ENCODE results near the gene TAX1BP3.
"Not testable (repeated sequence)": the region's sequence is repeated elsewhere in the genome, so short reads cannot be mapped to it uniquely, and the experiment has no call there.

Gene TAX1BP3, protein sequence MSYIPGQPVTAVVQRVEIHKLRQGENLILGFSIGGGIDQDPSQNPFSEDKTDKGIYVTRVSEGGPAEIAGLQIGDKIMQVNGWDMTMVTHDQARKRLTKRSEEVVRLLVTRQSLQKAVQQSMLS

DNA sequence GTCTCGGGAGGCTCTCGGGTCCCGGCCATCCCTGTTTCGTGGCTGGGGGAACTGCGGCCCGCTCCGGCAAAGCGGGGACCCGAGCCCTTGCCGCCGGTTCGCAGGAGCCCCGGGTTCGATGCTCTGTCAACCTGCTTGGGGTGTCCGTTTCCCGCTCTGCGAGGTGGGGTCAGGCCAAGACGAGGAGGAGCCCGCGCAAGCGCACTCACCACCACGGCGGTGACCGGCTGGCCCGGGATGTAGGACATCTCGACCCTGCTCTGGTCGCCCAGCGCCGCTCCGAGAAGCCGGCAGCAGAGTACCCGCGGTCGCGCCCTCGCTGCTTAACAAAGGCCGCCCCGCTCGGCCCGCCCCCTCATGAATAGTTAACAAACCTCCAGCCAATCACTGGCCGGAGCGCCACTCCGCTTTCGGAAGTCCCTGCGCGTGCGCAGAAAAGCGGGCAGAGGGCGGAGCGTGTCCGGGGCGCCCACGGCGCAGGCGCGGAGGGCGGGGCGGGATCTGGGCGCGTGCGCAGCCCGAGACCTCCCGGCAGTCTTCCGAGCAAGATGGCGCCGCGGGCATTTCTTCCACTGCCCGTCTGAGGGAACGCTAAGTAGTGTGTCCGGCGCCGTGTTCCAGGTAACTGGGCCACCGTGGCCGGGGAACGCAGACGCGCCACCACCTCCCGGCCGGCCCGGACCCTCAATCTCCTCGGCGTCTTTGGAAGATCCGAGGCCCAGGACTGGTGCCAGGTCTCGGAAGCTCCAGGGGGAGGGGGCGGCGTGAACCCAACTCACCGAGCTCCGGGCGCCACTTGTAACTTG lies at the start of gene TAX1BP3, which contains the start of gene EMC6:
Gene TAX1BP3, minus strand, starts transcription at position 300 of the 806 bp plus-strand sequence. Its CDS starts 52 bp downstream, at position 248.
Gene EMC6, plus strand, starts transcription at position 534 of the 806 bp plus-strand sequence. CDS start 335 bp downstream, outside the sequence.
- DNase-seq (ENCODE audit: low read depth), result peak; percentile 99

DNA sequence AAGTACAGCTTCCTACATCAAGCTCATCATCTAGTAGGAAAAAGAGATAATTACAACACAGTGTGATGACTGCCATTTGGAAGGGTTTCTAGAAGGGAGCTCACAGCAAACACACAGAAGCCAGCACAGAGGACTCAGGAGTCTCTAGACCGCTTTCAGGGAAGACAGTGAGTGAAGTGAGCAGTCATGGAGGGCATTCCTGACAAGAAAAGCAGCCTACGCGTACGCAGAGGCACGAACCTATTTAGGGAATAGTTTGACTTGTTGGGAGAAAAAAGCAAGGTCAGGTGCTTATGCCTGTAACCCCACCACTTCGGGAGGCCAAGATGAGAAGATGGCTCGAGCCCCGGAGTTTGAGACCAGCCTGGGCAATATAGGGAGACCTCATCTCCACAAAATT lies 46.9 kb upstream of the TAX1BP3 start:
- no peak for DNase-seq (ENCODE audit: low read depth)

- DNase-seq (ENCODE audit: low read depth), result no peak
Measured at GRCh38 chr17:3712811-3713463, 44.6 kb upstream of the TAX1BP3 start.

DNA sequence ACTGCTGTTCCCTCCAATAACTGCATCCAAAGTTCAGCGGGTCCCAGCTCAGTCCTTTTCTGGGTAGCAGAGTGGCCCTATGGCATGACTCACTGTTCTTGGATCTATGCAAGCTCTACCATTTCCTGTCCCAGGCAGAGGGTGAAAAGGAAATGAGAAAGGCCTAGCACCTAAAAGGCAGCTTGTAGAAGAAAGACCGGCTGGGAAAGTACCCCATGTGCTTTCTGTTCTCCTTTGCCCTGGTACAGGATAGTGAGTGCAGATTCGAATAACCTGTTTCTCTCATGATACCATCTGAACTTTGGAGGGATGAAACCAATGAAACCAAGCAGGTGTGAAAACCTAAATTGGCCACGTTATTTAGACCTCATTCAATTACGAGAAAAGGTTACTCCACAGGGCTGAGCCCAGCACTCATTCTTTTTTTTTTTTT lies 42.6 kb upstream of the TAX1BP3 start:
- DNase-seq (ENCODE audit: low read depth), result peak; percentile 79

DNA sequence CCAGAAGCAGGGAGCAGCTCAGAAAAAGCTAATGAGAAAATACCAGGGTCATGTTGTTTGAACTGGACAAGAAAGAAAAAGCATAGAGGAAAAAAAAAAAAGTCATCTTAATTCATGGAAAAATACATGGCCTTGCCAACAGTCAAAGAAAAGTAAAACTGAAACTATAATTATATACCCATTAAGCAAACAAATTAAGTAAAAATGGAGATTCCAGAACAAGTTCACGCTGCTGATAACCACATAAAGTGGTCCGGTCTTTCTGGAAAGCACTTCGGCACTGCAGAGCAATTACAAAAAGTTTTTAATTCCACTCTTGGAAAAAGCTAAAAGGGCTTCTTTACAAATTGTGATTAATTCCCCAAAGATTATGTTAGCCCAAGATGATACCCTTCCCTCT lies 40.0 kb upstream of the TAX1BP3 start:
- no peak for DNase-seq (ENCODE audit: low read depth)

DNA sequence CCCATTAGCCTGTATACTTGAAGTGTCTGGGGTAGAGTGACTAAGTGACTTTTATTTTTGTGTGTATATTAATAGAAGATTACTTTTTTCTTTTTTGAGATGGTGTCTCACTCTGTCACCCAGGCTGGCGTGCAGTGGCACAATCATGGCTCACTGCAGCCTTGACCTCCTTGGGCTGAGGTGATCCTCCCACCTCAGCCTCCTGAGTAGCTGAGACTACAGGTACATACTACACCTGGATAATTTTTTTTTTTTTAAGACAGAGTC lies 37.3 kb upstream of the TAX1BP3 start:
- DNase-seq (ENCODE audit: low read depth), result not testable (repeated sequence)

DNA sequence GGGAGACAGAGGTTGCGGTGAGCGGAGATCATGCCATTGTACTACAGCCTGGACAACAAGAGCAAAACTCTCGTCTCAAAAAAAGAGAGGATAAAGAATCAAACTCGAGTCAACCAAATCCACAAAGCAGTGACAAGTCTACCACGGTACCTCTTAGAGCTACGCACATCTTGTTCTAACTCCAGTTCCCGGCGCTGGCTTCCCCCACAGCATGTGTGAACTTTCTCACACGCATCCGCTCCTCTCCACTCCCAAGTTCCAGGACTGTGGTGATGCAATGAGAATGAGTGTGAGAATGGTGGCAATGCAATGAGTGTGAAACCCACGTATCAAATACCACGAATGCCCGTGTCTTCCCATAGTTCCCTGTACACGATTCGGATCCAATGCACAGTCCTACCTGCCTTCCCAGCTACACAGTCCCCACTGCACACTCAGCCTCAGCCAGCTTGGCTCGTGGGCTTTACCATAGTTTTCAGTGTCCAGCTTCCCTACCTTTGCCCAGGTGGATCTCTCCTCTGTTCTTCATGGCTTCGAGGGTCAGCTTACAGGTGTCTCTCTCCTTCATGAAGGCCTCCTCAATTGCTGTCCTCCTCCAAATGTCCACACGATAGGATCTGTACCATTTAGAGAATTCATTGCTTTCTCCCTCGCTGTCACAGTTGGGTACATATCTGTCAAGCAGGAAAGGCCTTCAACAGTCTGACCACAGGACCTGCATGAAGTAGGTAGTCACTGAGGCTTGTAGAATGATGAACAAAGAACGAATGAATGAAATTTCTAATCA lies 36.7 kb upstream of the TAX1BP3 start:
- no peak for DNase-seq (ENCODE audit: low read depth)

DNA sequence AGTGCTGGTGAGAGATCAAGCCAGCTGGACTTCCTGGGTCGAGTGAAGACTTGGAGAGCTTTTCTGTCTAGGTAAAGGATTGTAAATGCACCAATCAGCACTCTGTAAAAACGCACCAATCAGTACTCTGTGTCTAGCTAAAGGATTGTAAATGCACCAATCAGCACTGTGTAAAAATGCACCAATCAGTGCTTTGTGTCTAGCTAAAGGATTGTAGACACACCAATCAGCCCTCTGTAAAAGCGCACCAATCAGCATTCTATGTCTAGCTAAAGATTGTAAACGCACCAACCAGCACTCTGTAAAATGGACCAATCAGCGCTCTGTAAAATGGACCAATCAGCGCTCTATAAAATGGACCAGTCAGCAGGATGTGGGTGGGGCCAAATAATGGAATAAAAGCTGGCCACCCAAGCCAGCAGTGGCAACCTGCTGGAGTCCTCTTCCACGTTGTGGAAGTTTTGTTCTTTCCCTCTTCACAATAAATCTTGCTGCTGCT lies 33.7 kb upstream of the TAX1BP3 start:
- DNase-seq (ENCODE audit: low read depth), result not testable (repeated sequence)

GRCh38 chr17:3699951-3700350 lies 31.6 kb upstream of the TAX1BP3 start:
- no peak for DNase-seq (ENCODE audit: low read depth)

DNA sequence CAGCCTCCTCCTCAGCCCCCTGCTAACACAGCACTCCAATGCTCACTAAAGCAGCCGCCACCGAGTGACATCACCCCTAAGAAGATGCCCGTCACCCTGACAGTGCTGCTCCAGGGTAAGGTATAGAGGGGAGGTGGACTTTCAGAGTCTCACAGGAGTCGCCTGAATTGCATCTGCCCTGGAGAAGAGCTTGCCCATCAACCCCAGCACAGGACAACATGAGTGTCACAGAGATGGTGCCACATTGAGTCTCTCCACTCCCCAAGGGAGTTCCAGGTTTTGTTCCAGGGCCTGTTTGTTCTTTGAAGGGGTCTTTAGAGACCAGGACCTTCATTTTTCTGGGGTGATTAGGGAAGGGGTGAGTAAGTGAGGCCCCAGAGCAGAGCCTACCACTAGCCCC lies 29.8 kb upstream of the TAX1BP3 start:
- no peak for DNase-seq (ENCODE audit: low read depth)

GRCh38 chr17:3697103-3697476 lies 28.7 kb upstream of the TAX1BP3 start:
- DNase-seq (ENCODE audit: low read depth), result no peak

GRCh38 chr17:3695723-3696411 lies 27.5 kb upstream of the TAX1BP3 start, which contains the start of gene P2RX5:
P2RX5 (minus strand) TSS chr17:3696155; CDS start chr17:3696005, 150 bp downstream.
- DNase-seq (ENCODE audit: low read depth), result peak; percentile 30

DNA sequence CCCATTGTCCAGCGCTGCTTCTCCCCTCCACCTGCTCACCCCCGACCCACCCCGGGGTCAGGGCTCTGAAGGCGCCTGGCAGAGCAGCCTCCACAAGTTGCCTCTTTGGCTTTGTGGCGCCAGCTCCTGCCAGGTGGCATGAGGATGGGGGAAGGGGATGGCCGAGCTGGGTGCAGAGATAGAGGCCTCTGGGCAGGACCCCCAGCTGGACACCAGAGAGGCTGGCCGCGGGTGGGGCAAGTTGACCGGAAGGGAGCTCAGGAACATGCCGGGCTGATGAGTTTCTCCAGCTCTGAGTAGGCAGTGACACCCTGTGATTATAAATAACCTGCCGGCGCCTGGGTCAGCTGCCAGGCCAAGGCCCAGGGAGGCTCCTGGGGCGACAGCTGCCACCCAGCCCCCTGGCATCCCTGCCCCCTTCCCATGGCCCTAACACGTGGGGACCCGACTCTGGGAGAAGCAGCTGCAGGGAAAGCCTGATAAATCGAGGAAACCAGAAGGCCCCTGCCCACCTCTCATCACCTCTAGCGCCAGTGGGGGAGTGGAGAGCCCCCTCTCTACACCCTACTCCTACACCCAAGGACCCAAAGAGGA lies 26.8 kb upstream of the TAX1BP3 start:
- DNase-seq (ENCODE audit: low read depth), result peak; percentile 62

DNA sequence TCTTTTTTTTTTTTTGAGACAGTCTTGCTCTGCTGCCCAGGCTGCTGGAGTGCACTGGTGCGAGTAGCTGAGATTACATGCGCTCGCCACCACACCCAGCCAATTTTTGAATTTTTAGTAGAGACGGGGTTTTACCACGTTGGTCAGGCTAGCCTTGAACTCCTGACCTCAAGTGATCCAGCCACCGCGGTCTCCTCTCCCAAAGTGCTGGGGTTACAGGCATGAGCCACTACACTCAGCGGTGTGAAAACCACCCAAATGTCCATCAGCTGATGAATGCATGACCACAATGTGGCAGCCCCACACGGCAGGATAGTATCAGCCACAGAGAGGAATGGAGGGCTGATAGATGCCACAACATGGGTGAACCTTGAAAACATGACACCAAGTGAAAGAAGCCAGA lies 25.5 kb upstream of the TAX1BP3 start:
- DNase-seq (ENCODE audit: low read depth), result no peak

- DNase-seq (ENCODE audit: low read depth), result no peak
Measured at GRCh38 chr17:3693141-3693540, 24.8 kb upstream of the TAX1BP3 start.

DNA sequence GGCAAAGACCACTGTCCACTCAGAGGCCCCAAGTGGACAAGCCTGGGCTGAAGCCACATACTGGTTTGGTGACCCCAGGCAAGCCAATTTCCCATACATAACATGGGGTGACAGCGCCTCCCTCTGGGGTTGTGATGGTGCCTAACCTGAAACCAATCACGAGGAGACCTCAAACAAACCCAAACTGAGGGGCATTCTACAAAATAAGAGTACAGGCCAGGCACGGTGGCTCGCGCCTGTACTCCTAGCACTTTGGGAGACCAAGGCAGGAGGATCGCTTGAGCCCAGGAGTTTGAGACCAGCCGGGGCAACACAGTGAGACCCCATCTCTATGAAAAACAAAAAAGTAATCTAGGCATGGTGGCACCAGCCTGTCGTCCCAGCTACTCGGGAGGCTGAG lies 24.0 kb upstream of the TAX1BP3 start:
- DNase-seq (ENCODE audit: low read depth), result no peak

DNA sequence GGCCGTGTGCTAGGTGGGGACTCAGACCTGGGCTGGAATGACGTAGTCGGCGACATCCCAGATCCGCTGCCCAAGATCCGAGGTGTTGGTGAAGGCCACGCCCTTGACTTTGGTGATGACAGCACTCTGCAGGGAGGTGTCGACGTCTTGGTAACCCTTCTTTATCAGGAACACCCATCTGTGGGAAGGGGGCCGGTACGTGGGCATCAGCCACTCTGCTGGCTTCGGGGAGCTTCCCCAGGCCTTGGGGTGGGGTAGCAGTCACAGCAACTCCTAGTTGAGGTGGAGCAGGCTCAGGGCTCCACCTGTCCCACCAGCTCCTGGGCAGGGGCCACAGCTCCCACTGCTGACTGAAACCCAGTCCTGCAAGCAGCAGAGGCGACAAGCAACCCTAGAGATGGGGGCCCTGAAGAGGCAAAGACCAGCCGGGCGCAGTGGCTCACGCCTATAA lies 23.3 kb upstream of the TAX1BP3 start:
- DNase-seq (ENCODE audit: low read depth), result no peak

- no peak for DNase-seq (ENCODE audit: low read depth)
Measured at GRCh38 chr17:3690094-3690715, 21.8 kb upstream of the TAX1BP3 start.

DNA sequence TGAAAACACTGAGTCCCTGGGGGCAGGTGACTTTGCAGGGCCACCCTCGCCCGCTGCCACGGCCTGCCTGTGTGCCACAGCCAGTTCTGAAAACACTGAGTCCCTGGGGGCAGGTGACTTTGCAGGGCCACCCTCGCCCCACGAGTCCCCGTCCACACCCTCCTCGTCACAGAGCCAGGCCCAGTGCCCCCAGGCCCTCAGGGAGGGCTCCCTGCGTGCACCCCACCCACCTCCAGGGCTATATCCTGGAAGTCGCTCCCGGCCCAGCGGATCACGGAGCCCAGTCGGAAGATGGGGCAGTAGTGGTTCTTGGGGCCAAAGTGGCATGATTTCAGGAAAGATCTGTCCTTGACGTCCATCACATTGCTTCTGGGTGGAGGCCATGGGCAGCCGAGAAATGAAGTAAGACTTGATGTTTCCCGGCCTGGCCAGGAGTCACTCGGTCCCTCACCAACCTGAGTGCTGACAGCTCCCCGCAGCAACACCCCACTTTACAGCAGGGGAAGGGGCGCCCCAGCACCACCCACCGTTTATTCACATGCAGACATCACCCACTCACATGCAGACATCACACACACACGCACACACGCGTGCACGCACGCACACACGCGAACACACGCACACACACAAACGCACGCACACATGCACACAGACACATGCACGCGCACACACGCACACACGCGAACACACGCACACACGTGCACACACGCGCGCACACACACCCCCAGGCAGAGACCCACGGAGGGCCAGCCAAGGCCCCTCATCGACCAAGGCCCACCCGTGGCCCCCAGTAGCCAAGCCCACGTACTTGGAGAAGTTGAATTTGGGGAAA lies 21.1 kb upstream of the TAX1BP3 start:
- DNase-seq (ENCODE audit: low read depth), result no peak

DNA sequence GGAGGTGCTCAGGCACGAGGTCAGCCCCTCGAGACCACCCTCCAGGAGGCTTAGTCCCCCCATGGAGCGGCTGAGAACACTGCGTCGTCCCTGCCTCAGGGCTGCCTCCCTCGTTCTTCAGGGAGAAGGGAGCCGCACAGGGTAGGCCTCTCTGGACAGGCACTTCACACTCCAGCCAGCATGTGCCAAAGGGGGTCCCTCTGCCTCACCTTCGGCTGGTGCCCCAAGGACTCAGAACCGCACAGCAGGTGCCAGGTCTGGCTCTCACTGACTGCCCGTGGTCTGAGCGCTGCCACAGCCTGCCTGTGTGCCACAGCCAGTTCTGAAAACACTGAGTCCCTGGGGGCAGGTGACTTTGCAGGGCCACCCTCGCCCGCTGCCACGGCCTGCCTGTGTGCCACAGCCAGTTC lies 20.5 kb upstream of the TAX1BP3 start:
- DNase-seq (ENCODE audit: low read depth), result no peak
